ENCODE data around the gene MOBP.

- no peak for TF ChIP-seq CTCF (IDR thresholded peaks at IDR 0.05)
- no peak for TF ChIP-seq POLR2A (IDR thresholded peaks at IDR 0.05)
Measured at GRCh38 chr3:39515681-39516441, 48.4 kb downstream of the MOBP start.
